Gastroesophageal sphincter (tissue), 4 donors: ENCODE measurements around the gene GREM1. TPM values are rescaled to one million over a fixed set of nuclear protein-coding genes. Genes with fewer than 3 reads are reported as not detected.

Source experiments
- ATAC-seq: fragments of 150-250 bp; one replicate; pipeline ENCODE4 v1.9.1; 2016; ENCODE audit warnings: mild to moderate bottlenecking, moderate library complexity
- H3K27ac ChIP-seq, 4 donors: fragments of 200-600 bp; sonication (generic) in 3 of 4; 1 replicate in 3 of 4; 2 replicates in 1 of 4; pipeline ENCODE4 v1.5.1; 2016 to 2019
- H3K27me3 ChIP-seq: fragments of 200-600 bp; sonication (generic); one replicate; pipeline ENCODE4 v1.5.1; 2019
- H3K36me3 ChIP-seq, 2 donors: fragments of 200-600 bp; sonication (generic); one replicate each; pipeline ENCODE4 v1.5.1; 2019; ENCODE audit warnings: control low read depth in 1 of 2
- H3K4me1 ChIP-seq, 3 donors: fragments of 200-600 bp; sonication (generic); 1 replicate in 2 of 3; 2 replicates in 1 of 3; pipeline ENCODE4 v1.5.1; 2016 to 2019; ENCODE audit warnings: control low read depth in 2 of 3
- H3K4me3 ChIP-seq, 2 donors: fragments of 200-600 bp; sonication (generic); one replicate each; pipeline ENCODE4 v1.5.1; 2019; ENCODE audit warnings: mild to moderate bottlenecking in 1 of 2, moderate library complexity in 1 of 2
- H3K9me3 ChIP-seq, 3 donors: fragments of 200-600 bp; sonication (generic); one replicate each; pipeline ENCODE4 v1.5.1; 2017 to 2019; ENCODE audit warnings: control low read depth in 2 of 3
- CTCF ChIP-seq, 4 experiments: fragments of 200-600 bp in 2 of 4; fragments of 450-650 bp in 2 of 4; sonication (generic) in 1 of 4; IDR thresholded peaks; one replicate each; pipeline ENCODE4 v1.5.1; 2017 to 2019; ENCODE audit warnings: antibody characterized with exemption in 4 of 4, mild to moderate bottlenecking in 2 of 4, moderate library complexity in 2 of 4
- EP300 ChIP-seq: sonication (generic); formaldehyde crosslinking; IDR thresholded peaks from one replicate; pipeline ENCODE4 v1.6.1; 2017; ENCODE audit warnings: antibody characterized with exemption, mild to moderate bottlenecking
- POLR2A ChIP-seq, 2 donors: fragments of 450-650 bp; IDR thresholded peaks; one replicate each; pipeline ENCODE4 v1.6.1; 2017; ENCODE audit warnings: antibody characterized with exemption in 2 of 2, mild to moderate bottlenecking in 2 of 2, moderate library complexity in 1 of 2
- POLR2AphosphoS5 ChIP-seq: sonication (generic); formaldehyde crosslinking; IDR thresholded peaks from one replicate; pipeline ENCODE4 v1.6.1; 2017; ENCODE audit warnings: antibody characterized with exemption
- WGBS, 2 donors: methylation state at CpG; one replicate each; pipeline ENCODE4 v1.1.5; 2018; ENCODE audit warnings: low coverage in 1 of 2; 5-methylcytosine and 5-hydroxymethylcytosine counted together
- total RNA-seq, 4 donors: library from RNA; depleted of rRNA; stranded (reverse); fragments of >200 nt; gene quantifications; one replicate each; pipeline ENCODE4 v1.1.0, GENCODE V29; 2016

The GREM1 gene
- total RNA-seq, 4 donors from 2014 or later: 55.5 to 365 (median 133) TPM

- Histone ChIP-seq H3K4me1 (no peaks in the 10 kb centered on the region), H3K4me3 (no peak overlapping the region), H3K27me3 (no peaks in the 10 kb centered on the region), H3K9me3 (peaks cover 0 to 9% (median 0%) of the 10 kb centered on the region in 3 donors), H3K27ac (no peak overlapping the region), H3K36me3 (no peaks in the 10 kb centered on the region)
- ATAC-seq: no peak
- TF ChIP-seq CTCF (IDR thresholded peaks at IDR 0.05): no peak
- no peak for TF ChIP-seq EP300
- TF ChIP-seq POLR2AphosphoS5: no peak
- no peak for TF ChIP-seq POLR2A (IDR thresholded peaks at IDR 0.05)
- 75 to 82% methylated on average over 4 of the region's 4 CpGs for WGBS, 2 donors
These were observed 60.8 kb downstream of the GREM1 start for GRCh38 chr15:32778391-32779176.

DNA sequence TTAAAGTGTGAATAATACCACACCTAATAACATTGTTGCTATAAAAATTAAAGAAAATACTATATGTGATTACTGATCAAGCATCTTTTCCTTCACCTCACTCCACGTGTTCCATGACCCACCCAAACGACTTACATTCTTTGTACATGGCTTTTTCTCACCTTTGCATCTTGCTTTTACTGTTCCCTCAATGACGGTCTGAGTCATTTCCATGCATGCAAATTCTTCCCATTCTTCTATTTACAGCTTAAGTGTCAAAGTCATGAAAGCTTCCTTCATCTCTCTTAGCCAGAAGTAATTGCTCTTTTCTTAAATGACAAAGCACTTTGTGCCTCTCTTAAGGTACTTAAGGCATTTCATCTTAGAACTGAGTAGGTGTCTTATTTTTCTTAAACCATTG, 64.0 kb downstream of the GREM1 start:
- Histone ChIP-seq H3K27ac (no peak overlapping the region), H3K27me3 (no peaks in the 10 kb centered on the region), H3K4me3 (no peak overlapping the region), H3K36me3 (no peaks in the 10 kb centered on the region), H3K4me1 (no peaks in the 10 kb centered on the region), H3K9me3 (peaks cover 0 to 9% (median 0%) of the 10 kb centered on the region in 3 donors)
- ATAC-seq: no peak
- TF ChIP-seq POLR2A (IDR thresholded peaks at IDR 0.05) (no peak), CTCF (IDR thresholded peaks at IDR 0.05) (no peak), EP300 (no peak), POLR2AphosphoS5 (no peak)
- WGBS, 2 donors: 75 to 83% methylated on average over 3 of the region's 3 CpGs

DNA sequence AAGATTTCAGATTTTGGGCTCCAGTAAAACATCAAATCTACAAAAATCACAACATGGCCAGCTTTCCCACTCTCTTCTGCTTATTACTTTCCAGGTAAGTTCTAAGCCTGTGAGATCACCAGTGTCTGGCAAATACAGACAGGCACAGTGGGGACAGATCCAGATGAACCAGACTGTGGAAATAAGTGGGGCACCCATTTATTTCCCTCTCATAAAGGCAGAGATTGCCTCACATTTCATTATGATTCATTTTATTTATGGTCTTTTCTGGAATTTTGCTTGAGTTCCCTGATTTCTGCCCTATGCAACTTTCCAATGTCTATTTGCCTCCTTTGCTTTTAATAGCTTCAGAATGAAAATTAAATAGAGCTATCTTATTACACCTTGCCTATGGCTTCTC, 66.8 kb downstream of the GREM1 start:
- no peak overlapping the region for H3K4me3 ChIP-seq
- H3K27ac ChIP-seq: no peak overlapping the region
- ATAC-seq: no peak
- TF ChIP-seq EP300 (no peak), CTCF (IDR thresholded peaks at IDR 0.05) (no peak), POLR2AphosphoS5 (no peak), POLR2A (IDR thresholded peaks at IDR 0.05) (no peak)
- H3K36me3 ChIP-seq: no peaks in the 10 kb centered on the region
- H3K4me1 ChIP-seq: no peaks in the 10 kb centered on the region
- no peaks in the 10 kb centered on the region for H3K27me3 ChIP-seq
- H3K9me3 ChIP-seq: no peaks in the 10 kb centered on the region

DNA sequence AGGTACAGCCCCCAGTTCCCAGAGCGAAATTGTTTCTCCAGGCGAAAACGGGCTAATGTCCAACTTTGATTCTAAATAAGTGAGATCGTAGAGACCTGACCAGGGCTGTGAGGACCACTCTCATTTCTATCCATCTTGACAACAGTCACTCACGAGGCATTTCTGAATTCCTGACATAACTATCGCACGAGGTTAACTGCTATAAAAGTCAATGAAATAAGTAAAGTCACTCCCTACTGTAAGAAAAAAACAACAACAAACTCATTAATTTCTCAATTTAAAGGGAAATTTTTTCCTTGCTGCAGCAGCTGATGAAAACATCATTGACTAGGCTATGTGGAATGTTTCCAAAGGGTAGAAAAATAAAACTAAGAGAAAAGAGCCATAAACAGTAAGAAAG, 69.1 kb downstream of the GREM1 start:
- no peaks in the 10 kb centered on the region for H3K36me3 ChIP-seq
- WGBS, 2 donors: 82 to 88% methylated on average over 7 of the region's 7 CpGs
- H3K27ac ChIP-seq: no peak overlapping the region
- no peaks in the 10 kb centered on the region for H3K27me3 ChIP-seq
- peaks cover 0 to 5% (median 0%) of the 10 kb centered on the region in 3 donors for H3K4me1 ChIP-seq
- no peak overlapping the region for H3K4me3 ChIP-seq
- TF ChIP-seq EP300 (no peak), POLR2AphosphoS5 (no peak), CTCF (IDR thresholded peaks at IDR 0.05) (no peak), POLR2A (IDR thresholded peaks at IDR 0.05) (no peak)
- ATAC-seq: no peak
- no peaks in the 10 kb centered on the region for H3K9me3 ChIP-seq

DNA sequence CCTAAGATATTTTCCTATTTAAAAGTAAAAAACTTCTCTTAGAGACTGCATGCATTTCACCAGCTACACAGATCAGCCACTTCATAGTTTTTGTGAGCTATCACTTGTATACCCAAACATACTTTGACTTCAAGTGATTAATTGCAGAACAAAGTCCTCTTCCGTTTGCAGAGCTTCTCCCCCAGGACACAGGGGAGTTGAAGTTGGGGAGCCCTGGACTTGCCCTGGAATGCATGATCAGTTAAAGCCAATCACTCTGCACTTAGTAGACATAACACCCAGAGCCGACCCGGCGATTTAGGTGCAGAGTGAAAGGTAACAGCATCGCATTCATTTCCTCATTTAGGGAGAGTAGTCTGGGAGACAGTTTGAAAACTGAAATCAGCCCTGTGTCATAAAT, 70.1 kb downstream of the GREM1 start:
- TF ChIP-seq EP300 (no peak), CTCF (IDR thresholded peaks at IDR 0.05) (no peak), POLR2AphosphoS5 (no peak), POLR2A (IDR thresholded peaks at IDR 0.05) (no peak)

More for the DNA sequence above, 70.1 kb downstream of the GREM1 start:
- no peak overlapping the region for H3K4me3 ChIP-seq
- H3K9me3 ChIP-seq: no peaks in the 10 kb centered on the region
- WGBS, 2 donors: 47 to 64% methylated on average over 3 to 5 of the region's 5 CpGs
- no peak for ATAC-seq
- no peak overlapping the region for H3K27ac ChIP-seq
- H3K4me1 ChIP-seq: peaks cover 0 to 5% (median 0%) of the 10 kb centered on the region in 3 donors
- no peaks in the 10 kb centered on the region for H3K27me3 ChIP-seq
- no peaks in the 10 kb centered on the region for H3K36me3 ChIP-seq
